Stimulated activated CD4-positive, alpha-beta T cell treated with anti-CD3 and anti-CD28 coated beads, TNF-alpha, amount 100 ng/mL, for 48 hours (primary cell): ENCODE data around the gene PCLO.

ENCODE experiments used
- DNase-seq, 3 donors: peaks; one replicate each; pipeline ENCODE4 v3.0.0-alpha.2; 2020; ENCODE audit warnings: low read depth in 3 of 3

Gene PCLO

DNA sequence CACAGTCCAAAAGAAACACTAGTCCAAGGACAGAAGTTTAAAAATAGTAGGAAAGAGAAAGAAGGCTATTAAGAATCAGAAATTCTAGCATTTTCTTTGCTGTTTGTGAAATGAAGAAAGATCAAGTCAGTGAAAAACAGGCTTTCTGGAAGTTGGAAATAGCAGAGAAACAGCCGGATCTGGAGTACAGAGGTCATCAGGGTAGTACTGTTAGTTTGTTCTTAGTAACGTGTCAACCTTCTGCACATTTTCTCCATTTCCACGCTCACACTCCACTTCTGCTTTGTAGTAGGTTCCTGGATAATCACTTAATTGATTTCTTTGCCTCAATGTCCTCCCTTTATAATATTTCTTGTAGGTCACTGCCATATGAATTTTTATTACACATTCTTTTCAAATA lies 322.6 kb downstream of the PCLO start:
- no peak for DNase-seq

DNA sequence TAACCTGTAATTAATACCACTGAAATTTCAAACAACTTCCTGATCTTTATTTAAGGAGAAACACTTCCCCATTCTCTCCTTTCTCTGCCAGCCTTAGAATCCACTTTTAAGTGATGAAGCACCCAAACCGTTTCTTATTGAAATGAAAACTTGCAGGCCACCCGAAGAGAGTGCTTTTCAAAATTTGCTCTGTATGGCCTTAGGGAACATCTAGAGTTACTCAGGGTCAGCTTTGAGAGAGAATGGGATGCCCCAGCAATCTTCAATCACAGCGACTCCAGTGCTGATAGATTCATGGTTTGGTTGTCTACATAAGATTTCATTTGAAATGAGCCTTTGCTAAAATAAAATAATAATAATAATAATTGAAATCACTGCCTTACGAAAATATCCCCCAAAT lies 323.1 kb downstream of the PCLO start:
- DNase-seq: no peak

DNA sequence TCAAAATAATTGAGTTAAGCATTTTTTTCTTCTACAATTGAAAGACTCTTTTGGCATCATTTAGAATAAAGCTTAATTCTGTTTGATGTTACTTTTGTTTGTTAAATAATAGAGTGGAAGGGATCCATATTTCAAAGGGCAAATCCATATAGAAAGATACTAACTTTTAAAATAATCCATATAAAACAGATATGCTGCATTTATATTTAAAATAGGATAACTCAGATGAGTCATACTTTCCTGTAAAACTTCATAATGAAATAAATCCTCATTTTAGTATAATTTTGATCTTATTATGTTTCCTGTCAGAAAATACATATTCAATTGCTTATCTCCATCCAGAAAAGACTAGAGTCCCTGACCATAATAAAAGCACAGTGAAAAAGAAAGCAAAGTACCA lies 323.6 kb downstream of the PCLO start:
- no peak for DNase-seq

DNA sequence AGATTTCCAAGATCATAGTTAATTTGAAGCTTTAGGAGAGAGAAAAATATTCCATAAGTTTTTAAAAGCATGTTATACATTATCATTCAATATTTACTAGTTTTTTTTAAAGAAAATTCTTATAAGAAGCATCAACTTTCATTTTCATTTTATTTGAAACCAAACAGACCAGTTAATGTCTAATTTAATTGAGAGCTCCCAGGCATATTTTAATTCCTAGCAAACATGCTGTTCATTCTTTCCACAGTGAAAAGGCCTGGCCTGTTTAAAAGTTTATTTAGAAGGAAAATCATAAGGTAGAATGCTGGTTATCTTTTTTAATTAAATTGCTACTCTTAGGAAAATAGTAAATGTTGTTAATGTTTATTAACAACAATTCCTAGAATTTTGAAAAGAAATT lies 324.4 kb downstream of the PCLO start:
- DNase-seq: no peak

DNA sequence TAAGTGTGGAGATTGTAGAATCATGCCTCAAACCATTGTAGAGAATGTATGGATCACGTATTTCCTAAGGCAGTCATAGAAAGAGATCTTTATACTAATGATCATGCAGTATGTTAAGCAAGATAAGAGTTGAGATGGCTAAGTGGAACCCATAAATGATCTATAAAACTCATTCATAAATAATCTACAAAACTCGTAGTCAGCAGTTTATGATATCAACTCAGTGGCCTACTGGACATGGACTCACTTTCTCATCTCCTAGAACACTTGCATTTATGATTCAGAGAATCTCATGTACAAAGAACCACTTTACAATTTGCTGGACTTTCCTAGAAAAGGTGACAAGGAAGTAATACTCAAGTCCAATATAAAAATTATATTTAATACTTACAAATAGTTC lies 339.6 kb downstream of the PCLO start:
- no peak for DNase-seq

DNA sequence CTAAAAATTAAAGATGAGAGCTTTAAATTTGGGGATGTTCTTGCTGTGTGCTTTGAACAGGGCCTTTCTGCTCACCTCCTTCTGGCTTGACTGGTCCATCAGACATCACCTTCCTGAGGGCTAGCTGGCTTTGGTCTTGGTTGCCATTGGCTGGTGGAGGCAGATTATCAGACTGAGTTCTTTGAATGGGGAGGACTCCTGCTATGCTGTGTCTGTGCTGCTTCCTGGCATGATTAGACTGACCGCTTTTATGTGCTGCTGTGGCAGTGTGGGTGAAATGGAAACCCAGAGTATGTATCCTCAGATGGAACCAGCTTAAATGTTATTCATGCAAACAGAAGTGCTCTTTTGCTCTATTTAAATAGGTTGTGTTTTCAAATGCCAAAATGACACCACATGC lies 341.6 kb downstream of the PCLO start:
- DNase-seq: no peak

DNA sequence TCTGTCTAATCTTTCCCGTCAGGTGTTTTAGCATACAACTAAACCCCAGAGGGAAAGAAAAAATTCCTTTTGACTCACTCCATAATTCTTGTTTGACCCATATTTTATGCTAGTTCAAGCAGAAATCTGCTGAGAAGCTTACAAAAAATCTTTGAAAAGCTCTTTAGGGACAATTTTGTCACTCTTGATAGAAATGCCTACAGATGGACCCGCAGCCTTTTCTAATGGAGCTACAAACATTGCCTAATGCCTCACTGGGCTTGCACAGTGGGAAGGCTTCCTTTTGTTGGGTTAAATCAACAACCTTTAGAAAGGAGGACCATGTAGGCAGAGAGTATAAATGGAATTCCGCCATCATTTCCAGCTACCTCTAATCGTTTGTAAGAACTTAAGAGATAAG lies 344.5 kb downstream of the PCLO start:
- DNase-seq: no peak

DNA sequence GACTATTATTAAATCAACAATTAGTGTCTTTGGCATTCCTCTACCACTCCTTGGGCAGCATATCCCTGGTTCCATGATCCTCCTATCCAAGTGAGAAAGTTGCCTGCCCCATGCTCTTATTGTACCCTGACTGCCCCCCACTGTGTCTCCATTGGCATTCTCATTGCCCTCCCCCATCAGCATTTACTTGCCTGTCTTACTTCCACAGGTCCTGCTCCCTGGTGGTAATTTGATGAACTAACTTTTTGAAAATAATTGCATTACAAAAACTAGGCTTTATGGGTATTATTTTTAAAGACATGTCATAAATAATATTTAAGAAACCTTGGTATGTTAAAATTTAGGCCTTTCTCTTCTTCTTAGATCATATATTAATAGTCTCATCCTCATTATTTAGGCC lies 346.4 kb downstream of the PCLO start:
- no peak for DNase-seq

DNA sequence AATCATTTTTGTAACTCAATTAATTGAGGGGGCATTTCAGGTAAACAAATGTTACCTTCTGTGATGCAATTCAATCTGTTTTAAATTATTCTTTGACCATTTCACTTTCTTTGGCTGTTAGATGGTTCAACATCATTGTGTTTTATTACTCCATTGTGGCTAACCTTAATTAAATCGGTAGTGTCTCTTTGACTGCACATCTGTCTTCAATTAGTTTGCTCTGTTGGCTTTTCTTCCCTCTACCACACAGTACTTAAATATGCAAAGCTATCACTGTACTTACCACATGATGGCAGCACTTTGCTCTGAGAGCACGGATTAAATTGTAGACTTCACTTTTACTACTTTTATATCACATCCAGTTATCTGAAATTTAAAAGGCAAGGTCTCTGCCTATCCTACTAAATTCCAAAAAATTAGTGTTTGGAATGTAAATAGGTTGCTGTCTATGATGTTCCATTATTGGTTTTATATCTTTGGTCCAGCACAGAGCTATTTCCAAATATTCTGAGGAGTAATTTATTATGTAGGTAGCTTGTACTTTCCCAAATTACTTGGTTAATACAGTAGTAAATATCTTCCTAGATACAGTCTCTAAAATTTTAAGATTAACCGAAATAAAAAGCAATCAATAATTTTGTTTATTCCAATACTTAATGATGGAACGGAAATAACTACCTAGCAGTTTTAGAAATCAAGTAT lies 352.0 kb downstream of the PCLO start:
- no peak for DNase-seq

DNA sequence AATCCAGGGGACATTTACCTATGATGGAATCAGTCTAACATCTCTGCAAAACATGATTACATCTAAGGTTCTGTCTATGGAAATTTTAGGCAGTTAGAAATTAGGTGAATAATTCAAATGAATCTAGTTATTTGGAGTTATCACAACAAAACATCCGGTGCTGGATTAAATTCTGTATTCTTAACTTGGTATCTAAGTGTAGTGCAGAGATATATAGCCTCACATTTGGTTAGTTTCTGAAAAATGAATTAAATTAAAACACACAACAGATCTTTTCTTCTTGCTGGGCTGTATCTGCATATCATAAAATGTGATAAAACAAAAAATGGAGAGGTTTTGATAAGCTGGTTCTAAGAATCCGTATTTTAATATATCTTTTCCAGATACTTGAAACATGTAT lies 354.1 kb downstream of the PCLO start:
- no peak for DNase-seq

DNA sequence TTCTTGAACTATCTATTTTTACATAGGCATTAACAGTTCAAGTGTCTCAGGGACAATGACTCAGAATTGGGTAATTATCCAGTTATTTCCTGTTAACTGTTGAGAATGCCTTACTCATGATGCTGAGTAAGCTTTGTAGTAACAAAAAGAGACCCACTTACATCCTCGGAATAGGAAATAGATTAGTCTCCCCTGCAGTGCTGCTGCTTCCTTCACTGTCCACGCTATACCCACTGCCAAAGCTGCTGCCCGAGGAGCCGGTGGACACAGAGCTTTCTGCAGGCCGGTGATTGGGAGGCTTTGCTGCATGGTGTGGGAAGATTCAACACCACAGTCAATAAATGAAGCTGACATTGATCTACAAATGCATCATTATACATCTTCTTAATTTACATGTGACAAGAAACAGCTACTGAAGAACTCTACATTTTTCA lies 357.1 kb downstream of the PCLO start:
- DNase-seq: no peak

DNA sequence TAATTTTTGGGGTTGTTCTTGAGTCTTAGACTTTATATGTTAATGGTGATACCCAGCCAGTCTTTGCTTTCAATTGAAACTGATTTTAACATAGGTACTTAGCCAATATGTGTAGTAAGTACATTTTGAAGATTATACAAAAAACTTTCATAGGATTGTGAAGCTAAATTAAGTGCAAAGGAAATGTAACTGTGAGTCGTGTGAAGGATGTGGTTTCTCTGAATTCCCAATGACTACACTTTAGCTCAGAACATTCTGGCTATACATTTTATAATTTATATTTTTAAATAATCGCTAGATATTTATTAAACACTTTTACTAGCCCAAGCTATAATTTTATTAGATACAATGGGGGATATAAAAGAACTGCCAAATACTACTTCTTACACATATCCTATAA lies 359.3 kb downstream of the PCLO start:
- no peak for DNase-seq

DNA sequence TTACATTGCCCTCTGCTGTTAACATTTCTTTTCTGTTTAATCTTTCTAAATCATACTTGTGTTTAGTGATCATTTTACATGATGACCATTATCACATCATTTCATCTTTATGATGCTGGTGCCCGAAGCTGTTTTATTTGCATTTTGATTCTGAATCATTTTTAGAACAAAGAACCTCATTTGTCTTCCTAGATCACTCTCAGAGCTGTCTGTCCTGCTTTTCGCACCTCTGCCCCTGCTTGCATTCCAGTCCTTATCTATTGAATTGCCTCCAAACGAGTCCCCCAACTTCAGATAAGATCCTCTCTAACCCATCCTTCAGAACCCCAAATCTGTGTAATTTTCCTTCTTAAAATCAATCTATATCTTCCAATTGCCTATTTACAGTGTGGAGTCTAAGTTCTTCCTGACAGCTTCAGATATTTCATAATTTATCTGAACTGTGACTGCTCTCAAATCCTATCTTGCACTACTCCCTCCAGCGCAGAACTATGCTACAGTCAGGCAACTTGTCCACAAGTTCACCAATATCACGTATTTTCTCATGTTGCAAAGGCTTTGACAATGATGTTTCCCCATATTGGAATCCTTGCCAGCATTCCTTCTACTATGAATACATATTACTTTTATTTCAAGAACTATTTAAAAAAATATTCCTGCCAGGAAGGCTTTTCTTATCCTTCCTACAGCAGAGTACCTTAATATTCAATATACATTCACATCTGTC lies 372.6 kb downstream of the PCLO start:
- no peak for DNase-seq

DNA sequence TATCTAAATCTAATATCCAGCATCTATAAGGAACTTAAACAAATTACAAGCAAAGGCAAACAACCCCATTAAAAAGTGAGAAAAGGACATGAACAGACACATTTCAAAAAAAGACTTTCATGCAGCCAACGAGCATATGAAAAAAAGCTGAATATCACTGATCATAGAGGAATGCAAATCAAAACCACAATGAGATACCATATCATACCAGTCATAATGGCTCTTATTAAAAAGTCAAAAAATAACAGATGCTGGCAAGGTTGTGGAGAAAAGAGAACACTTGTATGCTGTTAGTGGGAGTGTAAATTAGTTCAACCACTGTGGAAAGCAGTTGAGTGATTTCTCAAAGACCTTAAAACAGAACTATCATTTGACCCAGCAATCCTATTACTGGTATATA lies 384.7 kb downstream of the PCLO start:
- no peak for DNase-seq

DNA sequence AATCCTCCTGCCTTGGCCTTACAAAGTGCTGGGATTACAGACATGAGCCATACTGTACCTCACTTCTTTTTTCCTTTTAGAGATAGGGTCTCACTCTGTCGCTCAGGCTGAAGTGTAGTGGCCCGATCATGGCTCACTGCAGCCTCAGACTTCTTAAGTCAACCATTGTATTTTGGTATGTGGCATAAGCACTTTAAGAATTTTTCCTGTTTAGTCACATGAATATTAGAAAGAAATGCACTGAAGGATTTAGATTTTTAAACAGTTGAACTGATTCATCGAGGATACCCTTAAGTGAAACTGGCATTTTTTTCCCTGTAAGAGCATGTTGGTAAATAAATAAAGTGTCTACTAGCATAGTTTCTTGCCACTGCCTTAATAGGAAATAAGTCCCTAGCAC lies 399.8 kb downstream of the PCLO start:
- DNase-seq: no peak

DNA sequence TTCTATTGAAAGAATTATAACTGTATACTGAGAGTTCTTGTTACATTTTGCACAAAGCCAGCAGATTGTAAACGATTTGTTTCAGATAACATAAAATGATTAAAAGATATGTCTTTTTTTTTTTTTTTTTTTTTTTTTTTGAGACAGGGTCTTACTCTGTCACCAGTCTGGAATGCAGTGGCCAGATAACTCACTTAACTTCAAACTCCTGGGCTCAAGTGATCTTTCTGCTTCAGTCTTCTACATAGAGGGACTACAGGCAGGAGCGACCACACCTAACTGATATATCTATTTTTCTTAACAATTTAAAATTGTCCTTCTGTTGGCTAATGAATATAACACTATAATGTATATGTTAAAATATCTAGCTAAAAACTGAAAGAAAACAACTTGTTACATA lies 401.9 kb downstream of the PCLO start:
- DNase-seq: no peak

DNA sequence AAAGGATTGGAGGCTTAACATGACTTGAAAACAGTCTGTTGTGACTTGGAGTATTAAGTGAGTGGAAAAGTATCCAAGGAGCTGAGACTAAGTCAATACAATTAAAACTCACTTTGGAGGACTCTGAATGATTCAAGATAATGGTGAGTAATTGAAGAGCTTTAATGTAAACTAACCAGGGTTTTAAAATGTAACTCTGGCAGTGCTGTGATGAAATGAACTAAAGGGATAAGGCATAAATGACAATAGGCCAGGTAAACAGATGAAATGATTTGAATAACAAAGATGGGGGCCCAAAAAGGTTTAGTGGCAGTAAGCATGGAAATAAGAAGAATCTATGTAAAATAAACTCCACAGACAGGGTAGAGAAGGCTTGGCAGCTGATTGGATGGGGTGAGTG lies 402.6 kb downstream of the PCLO start:
- DNase-seq: no peak

DNA sequence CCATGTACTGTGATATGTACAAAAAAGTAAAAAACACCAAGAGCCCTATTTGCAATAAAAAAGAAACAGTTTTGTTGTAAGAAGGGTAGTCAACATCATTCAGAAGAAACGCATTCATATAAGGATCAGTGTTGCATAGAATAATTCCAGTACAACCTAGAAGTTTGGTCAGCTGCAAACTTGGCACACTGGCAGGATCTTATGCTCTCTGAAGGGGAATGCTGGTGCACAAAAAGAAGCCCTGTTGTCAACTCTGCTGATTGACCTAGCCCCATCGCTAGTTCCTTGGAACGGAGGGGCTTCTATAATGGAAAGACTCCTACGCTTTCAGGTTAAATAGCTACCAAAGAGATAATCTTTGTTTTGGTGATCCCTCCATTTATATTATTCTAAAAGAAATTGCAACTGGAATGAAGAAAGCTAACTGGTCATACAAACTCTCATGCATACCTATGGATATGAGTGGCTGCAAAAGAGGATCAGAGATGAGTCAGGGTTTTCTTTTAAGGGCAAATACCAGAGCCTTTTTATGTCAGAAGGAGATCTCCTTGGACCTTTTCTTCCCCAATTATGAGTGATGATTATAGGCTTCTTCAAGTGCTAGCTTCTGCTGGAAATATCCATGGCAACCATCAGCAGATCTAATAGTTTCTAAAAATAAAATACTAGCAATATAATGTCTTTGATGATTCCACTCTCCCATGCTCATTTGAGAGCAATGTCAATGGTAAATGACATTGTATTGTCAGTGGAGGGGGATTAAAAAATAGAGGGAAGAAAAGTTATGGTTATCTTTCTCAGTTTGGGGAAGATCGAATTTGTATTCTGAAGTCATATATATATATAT lies 406.8 kb downstream of the PCLO start:
- DNase-seq: no peak

DNA sequence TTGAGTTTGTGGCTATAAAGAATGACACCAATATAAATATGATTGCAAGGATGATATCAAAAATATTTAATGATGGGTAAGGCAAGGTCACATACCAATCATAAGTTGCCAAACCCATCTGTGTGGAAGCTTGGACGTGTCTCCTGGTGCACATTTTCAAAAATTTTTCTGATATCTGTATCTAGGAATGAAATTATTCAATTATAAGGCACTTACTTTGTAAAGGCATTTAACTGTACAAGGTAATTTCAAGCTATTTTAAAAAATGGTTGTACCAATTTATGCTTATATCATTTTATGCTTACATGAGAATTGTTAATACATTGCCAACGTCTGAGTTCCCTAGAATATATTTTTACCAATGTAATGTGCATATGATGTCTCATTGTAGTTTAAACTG lies 412.7 kb downstream of the PCLO start:
- no peak for DNase-seq

DNA sequence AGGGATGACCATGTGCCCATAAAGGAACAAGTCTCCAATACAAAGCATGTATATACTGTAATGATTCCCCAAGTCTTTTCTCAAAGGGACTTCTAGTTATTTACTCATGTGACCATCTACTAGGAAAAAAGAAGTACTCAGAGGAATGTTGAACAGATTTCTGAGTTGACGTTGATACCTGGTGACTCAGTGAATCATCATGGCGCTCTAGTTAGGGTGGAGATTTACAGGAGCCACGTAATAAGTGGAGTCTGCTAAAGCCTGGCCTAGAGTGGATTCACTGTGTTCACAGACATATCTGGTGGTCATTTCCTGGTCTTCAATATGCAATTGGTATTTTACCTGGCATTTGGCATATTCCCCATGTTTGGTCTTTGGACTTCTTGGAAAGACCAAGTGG lies 416.9 kb downstream of the PCLO start:
- DNase-seq: no peak

DNA sequence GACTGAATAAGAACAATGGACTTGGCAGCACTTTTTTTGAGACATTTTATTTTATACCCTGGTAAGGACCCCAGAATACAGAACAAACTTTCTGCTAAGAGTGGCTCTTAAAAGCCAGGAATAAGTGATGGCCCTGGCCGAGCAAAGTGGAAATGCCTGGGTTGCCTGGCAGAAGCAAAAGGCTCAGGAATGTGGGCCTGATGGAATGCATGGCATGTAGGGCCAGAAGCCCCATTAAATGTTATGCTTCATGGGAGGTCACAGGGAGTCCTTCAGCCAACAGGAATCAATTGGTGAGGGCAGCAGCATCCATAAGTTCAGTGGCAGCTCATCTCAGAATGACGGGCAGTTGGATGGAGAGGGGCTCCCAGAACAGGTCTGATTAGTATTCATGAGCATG lies 417.6 kb downstream of the PCLO start:
- no peak for DNase-seq

DNA sequence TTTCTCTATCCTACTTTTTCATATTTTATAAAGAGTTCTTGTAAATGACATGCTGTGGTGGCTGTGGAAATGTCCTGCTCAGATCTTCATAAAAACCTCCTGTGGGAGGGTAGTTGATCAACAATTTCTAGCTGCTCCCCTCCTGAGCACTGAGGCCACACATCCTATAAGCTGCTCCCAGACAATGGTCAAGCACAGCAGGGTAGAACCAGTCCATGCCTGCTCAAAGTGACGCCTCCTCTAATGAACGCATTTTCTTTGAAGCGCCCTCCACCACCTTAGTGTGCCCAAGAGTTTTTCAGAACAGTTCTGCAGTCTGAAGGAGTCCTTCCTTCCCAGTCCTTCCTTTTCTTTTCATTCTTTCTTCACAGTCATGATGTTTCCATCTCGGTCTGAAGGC lies 420.5 kb downstream of the PCLO start:
- no peak for DNase-seq

DNA sequence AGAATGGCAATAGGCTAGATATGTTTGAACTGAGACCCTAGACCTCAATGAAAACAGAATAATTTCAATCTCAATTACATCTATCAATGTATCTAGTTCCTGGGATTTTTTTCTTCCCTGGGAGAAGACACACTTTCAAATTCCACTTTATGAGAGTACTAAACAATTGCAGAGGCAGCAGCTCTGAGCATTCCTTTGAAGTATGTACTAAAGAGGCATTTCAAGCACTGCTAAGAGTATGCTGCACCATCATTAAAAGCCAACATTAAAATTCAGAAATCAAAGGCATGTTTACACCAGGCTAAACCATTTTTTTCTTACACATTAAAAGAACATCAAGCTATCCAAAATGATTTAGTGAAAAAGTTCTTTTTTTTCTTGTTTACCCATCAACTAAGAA lies 421.2 kb downstream of the PCLO start:
- no peak for DNase-seq
